Prostate gland (tissue), 2 donors: ENCODE data around the gene EIF4G3.

Experiments used
- POLR2A ChIP-seq: fragments of 450-650 bp; IDR thresholded peaks from one replicate; pipeline ENCODE4 v1.6.1; 2016; ENCODE audit warnings: antibody characterized with exemption, mild to moderate bottlenecking
- TF ChIP-seq, protein P1 (sequence below), 4 experiments: fragments of 200-600 bp in 2 of 4; fragments of 450-650 bp in 2 of 4; sonication (generic) in 2 of 4; IDR thresholded peaks; 1 replicate in 3 of 4; 2 replicates in 1 of 4; pipeline ENCODE4 v1.5.1; 2016 to 2019; ENCODE audit warnings: antibody characterized with exemption in 4 of 4, mild to moderate bottlenecking in 2 of 4, moderate library complexity in 2 of 4

- TF ChIP-seq, protein P1, sequence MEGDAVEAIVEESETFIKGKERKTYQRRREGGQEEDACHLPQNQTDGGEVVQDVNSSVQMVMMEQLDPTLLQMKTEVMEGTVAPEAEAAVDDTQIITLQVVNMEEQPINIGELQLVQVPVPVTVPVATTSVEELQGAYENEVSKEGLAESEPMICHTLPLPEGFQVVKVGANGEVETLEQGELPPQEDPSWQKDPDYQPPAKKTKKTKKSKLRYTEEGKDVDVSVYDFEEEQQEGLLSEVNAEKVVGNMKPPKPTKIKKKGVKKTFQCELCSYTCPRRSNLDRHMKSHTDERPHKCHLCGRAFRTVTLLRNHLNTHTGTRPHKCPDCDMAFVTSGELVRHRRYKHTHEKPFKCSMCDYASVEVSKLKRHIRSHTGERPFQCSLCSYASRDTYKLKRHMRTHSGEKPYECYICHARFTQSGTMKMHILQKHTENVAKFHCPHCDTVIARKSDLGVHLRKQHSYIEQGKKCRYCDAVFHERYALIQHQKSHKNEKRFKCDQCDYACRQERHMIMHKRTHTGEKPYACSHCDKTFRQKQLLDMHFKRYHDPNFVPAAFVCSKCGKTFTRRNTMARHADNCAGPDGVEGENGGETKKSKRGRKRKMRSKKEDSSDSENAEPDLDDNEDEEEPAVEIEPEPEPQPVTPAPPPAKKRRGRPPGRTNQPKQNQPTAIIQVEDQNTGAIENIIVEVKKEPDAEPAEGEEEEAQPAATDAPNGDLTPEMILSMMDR (IDR thresholded peaks at IDR 0.05), result no peak
- TF ChIP-seq POLR2A, result no peak
These were observed 240.1 kb downstream of the EIF4G3 start for GRCh38 chr1:20936621-20937020.
